Tibial artery (tissue), 4 donors: ENCODE results near the gene KCNK17.
"Not testable (repeated sequence)": the region's sequence is repeated elsewhere in the genome, so short reads cannot be mapped to it uniquely, and the experiment has no call there.

Experiments
- DNase-seq, 2 donors: peaks; one replicate each; pipeline ENCODE4 v3.0.0-alpha.2; 2019
- H3K27ac ChIP-seq, 2 donors: fragments of 200-600 bp; sonication (generic) in 1 of 2; 1 replicate in 1 of 2; 2 replicates in 1 of 2; pipeline ENCODE4 v1.5.1; 2018 to 2019; ENCODE audit warnings: mild to moderate bottlenecking in 1 of 2
- H3K27me3 ChIP-seq, 2 donors: fragments of 200-600 bp; sonication (generic) in 1 of 2; one replicate each; pipeline versions ENCODE4 v1.5.1 to v1.6.0; 2016 to 2019
- H3K36me3 ChIP-seq, 3 donors: fragments of 200-600 bp; sonication (generic) in 2 of 3; one replicate each; pipeline ENCODE4 v1.5.1; 2016 to 2019; ENCODE audit warnings: mild to moderate bottlenecking in 2 of 3
- H3K4me1 ChIP-seq, 4 donors: fragments of 200-600 bp; sonication (generic) in 2 of 4; 1 replicate in 3 of 4; 2 replicates in 1 of 4; pipeline ENCODE4 v1.5.1; 2016 to 2019
- H3K4me3 ChIP-seq, 2 donors: fragments of 200-600 bp; sonication (generic) in 1 of 2; 1 replicate in 1 of 2; 2 replicates in 1 of 2; pipeline ENCODE4 v1.5.1; 2018 to 2019; ENCODE audit warnings: mild to moderate bottlenecking in 2 of 2
- H3K9me3 ChIP-seq, 3 donors: fragments of 200-600 bp; sonication (generic) in 1 of 3; one replicate each; pipeline ENCODE4 v1.5.1; 2016 to 2019
- CTCF ChIP-seq, 2 experiments: fragments of 200-600 bp in 1 of 2; fragments of 450-650 bp in 1 of 2; IDR thresholded peaks; one replicate each; pipeline ENCODE4 v1.5.1; 2017 to 2019; ENCODE audit warnings: antibody characterized with exemption in 2 of 2, mild to moderate bottlenecking in 1 of 2, moderate library complexity in 1 of 2
- intact Hi-C: fragments of 100-400 bp; cut with DNase I; formaldehyde crosslinking; loops from one replicate; pipeline ENCODE4 v1.15.0; 2023; ENCODE audit warnings: low total_unique reads

Gene KCNK17

DNA sequence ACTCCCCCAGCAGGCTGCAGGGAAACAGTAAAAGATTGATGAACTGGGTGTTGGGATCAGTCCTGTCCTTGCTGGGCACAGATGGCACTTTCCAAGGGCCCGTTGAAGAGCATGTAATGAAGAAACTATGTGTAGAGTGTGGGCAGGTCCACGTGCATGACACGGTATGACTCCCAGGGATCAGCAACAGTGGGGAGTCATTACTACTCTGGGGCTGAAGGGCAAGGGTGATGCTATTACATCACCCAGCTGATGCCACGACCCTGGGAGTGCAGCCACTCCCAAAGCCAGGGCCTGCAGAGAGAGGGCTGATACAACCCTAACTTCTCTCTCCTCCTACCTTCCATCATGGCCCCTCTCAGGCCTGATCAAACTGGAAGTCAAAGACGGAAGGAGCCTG lies 20.1 kb downstream of the KCNK17 start:
- Histone ChIP-seq H3K36me3 (no peaks in the 10 kb centered on the region), H3K4me1 (peaks cover 0 to 11% (median 5%) of the 10 kb centered on the region in 4 donors), H3K4me3 (no peak overlapping the region), H3K27ac (no peak overlapping the region), H3K27me3 (peaks cover 0 to 4% of the 10 kb centered on the region in 2 donors), H3K9me3 (no peaks in the 10 kb centered on the region)
- intact Hi-C loops, result no loop called here
- no peak for TF ChIP-seq CTCF (IDR thresholded peaks at IDR 0.05)
- no peak for DNase-seq

DNA sequence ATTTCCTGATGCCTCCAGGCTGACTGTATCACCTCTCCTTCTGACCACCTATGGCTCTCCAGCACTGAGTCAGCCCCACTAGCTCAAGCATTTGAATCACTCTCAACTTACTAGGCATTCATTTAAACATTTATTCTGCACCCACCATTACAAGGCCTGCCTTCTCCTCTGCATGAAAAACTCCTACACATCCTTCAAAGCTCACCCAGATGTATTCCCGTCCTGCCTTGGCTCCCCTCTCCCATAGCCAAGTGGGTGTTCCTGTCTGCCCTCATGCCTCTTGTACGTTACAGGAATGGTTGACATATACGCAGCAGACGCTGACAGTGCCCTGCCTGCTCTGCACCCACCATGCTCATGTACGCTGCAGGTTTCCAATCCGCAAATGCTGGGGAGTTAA lies 21.6 kb downstream of the KCNK17 start:
- H3K4me3 ChIP-seq, result no peak overlapping the region
- H3K4me1 ChIP-seq, result peaks cover 0 to 11% (median 5%) of the 10 kb centered on the region in 4 donors
- H3K27me3 ChIP-seq, result peaks cover 0 to 4% of the 10 kb centered on the region in 2 donors
- H3K9me3 ChIP-seq, result no peaks in the 10 kb centered on the region
- intact Hi-C loops, result no loop called here
- no peak for DNase-seq
- no peaks in the 10 kb centered on the region for H3K36me3 ChIP-seq
- no peak overlapping the region for H3K27ac ChIP-seq
- TF ChIP-seq CTCF (IDR thresholded peaks at IDR 0.05), result no peak

GRCh38 chr6:39289490-39289889 lies 24.7 kb downstream of the KCNK17 start:
- Histone ChIP-seq H3K4me3 (no peak overlapping the region), H3K9me3 (no peaks in the 10 kb centered on the region), H3K27ac (no peak overlapping the region), H3K27me3 (peaks cover 0 to 3% of the 10 kb centered on the region in 2 donors), H3K36me3 (no peaks in the 10 kb centered on the region), H3K4me1 (no peaks in the 10 kb centered on the region)
- intact Hi-C loops, result no loop called here
- no peak for DNase-seq
- no peak for TF ChIP-seq CTCF (IDR thresholded peaks at IDR 0.05)

DNA sequence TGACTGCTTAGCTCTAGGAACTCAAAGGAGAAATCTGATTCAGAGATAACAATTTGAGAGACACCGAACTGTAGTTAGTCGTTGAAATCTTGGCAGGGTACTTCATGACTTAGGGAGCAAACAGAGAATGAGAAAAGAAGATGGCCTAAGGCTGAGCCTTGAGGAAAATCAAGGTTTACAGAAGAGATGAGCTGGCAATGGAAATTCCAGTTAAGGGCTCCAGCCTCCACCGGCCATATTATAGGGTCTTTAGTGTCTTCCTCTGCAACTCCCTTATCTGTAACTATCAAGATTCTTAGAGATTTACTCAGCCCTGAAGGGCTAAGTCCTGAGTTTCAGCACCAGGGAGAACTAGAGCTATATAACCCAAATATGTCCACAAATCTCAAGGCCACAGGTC lies 26.6 kb downstream of the KCNK17 start:
- intact Hi-C loops, result no loop called here

DNA sequence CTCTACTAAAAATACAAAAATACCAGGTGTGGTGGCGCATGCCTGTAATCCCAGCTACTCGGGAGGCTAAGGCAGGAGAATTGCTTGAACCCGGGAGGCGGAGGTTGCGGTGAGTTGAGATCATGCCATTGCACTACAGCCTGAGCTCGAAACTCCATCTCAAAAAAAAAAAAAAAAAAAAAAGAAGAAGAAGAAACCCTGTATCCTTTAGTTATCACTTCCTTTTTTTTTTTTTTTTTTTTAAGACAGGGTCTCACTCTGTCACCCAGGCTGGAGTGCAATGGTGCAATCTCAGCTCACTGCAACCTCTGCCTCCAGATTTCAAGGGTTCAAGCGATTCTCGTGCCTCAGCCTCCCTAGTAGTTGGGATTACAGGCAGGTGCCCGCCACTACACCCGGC lies 27.6 kb downstream of the KCNK17 start:
- H3K4me3 ChIP-seq, H3K9me3 ChIP-seq, H3K27ac ChIP-seq, H3K4me1 ChIP-seq, H3K36me3 ChIP-seq, intact Hi-C loops, H3K27me3 ChIP-seq, DNase-seq: not testable (repeated sequence)

More for the DNA sequence above, 26.6 kb downstream of the KCNK17 start:
- H3K36me3 ChIP-seq, result no peaks in the 10 kb centered on the region
- no peak for TF ChIP-seq CTCF (IDR thresholded peaks at IDR 0.05)
- DNase-seq, result no peak
- H3K4me1 ChIP-seq, result no peaks in the 10 kb centered on the region
- peaks cover 0 to 2% of the 10 kb centered on the region in 2 donors for H3K27me3 ChIP-seq
- H3K9me3 ChIP-seq, result no peaks in the 10 kb centered on the region
- no peak overlapping the region for H3K27ac ChIP-seq
- no peak overlapping the region for H3K4me3 ChIP-seq

GRCh38 chr6:39282774-39283173 lies 31.4 kb downstream of the KCNK17 start:
- Histone ChIP-seq H3K4me3 (no peak overlapping the region), H3K9me3 (no peaks in the 10 kb centered on the region), H3K27ac (no peak overlapping the region), H3K36me3 (no peaks in the 10 kb centered on the region), H3K27me3 (peaks cover 0 to 10% of the 10 kb centered on the region in 2 donors), H3K4me1 (peaks cover 0 to 7% (median 2%) of the 10 kb centered on the region in 4 donors)
- no peak for DNase-seq
- TF ChIP-seq CTCF (IDR thresholded peaks at IDR 0.05), result no peak
- intact Hi-C loops, result no loop called here
